ENCODE data around the gene PLEKHA8.

Gene PLEKHA8

DNA sequence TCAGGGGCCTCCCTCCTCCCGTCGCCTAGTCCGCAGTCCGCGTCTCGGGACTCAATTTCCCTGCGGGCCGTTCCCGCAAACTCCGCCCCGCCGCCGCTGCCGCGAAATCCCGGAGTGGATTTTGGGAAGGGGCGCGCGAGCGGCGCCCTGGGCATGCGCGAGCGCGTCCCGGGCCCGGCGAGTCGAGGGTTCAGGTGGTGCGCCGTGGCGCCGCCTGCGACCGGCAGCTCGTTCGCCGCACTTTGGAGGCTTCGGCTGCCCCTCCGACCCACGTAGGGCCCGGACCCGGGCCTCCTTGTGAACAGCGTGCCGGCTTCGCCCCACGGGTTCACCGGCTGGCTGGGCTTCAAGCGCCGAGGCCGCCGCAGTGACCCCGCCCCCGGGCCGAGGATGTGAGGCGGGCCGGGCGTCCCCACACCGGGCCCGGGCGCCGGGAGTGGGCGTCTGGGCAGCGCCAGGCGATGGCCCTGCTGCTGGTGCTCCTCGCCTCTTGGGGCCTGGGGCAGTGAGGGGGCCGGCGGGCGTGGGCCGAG lies at the start of gene PLEKHA8:
Gene PLEKHA8, plus strand, starts transcription at position 197 of the 533 bp plus-strand sequence. CDS start 351 bp downstream, outside the sequence.
- H3K9ac ChIP-seq (ENCODE audit: low read depth, low read length) = peak within 1 kb of the TSS; percentile 75
- no peaks in the 10 kb centered on the region for H3K36me3 ChIP-seq (ENCODE audit: insufficient read depth, low read length)
- H3K9me3 ChIP-seq (ENCODE audit: control insufficient read depth, insufficient read depth, low read length) = no peaks in the 10 kb centered on the region
- peaks cover 14% of the 10 kb centered on the region for H3K4me1 ChIP-seq (ENCODE audit: insufficient read depth, low read length)

DNA sequence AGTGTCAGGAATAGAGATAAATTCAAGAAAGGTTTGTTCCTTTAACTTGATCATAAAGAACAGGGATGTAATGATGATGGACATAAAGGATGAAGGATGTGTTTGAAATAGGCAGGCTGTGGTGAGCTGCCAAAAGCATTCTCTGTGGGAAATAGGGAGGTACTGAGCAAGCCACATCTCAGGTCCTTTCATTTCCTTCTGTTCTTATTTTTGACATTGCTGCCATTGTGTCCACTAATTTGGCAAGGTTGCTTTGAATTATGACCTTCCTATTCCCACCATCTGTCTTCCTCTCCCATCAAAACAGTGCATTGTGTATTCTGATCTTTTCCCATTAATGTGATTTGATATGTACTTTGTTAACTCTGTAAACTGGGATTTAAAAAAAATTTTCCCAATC lies 48.1 kb upstream of the PLEKHA8 start:
- H3K9me3 ChIP-seq (ENCODE audit: control insufficient read depth, insufficient read depth, low read length) = no peaks in the 10 kb centered on the region
- no peaks in the 10 kb centered on the region for H3K36me3 ChIP-seq (ENCODE audit: insufficient read depth, low read length)
- H3K4me1 ChIP-seq (ENCODE audit: insufficient read depth, low read length) = peaks cover 8% of the 10 kb centered on the region

DNA sequence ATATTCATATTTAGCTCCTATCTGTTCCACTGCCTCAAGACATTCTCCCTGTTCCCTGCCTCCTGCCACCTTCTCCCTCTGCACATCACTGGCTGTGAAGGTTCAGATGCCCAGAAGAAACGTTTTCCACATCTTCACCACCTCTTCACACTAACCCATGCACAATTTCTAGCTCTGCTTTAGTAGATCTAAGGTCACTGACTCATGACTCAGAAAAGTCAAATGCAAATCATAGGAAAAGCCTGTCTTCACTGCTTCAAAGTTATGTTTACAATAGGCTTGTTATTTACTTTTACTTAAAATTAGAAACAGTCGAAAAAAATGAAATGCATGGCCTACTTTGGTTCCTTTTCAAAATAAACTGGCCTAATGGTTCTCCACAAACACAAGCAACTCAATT lies 41.1 kb upstream of the PLEKHA8 start:
- Histone ChIP-seq H3K9ac (ENCODE audit: low read depth, low read length) (peak overlapping the region; percentile 83), H3K9me3 (ENCODE audit: control insufficient read depth, insufficient read depth, low read length) (no peaks in the 10 kb centered on the region), H3K36me3 (ENCODE audit: insufficient read depth, low read length) (no peaks in the 10 kb centered on the region), H3K4me1 (ENCODE audit: insufficient read depth, low read length) (peaks cover 8% of the 10 kb centered on the region)

More for the DNA sequence above, 48.1 kb upstream of the PLEKHA8 start:
- no peak overlapping the region for H3K9ac ChIP-seq (ENCODE audit: low read depth, low read length)

DNA sequence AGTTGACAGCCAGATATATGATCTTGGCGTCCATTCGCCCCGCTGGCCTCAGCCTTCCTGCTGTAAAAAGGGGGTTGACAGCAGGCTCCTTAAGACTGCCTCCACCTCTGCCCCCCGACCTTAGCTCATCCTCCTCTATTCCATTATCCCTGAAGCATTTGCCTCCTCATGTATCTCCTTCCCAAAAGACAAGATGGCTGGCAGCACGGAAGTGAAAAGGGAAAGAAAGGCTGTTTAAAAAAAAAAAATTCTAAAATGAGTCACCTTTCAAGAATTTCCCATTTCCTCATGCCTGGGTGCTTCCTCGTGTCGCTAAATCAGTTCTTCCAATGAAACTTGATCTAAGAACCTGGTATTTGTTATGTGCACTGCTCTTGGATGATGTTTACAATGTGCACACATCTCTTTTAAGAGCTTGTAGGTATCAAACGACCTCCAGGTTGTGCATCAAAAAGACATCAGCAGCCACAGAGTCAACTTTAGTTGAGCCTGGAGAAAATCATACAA lies 40.3 kb upstream of the PLEKHA8 start:
- H3K9ac ChIP-seq (ENCODE audit: low read depth, low read length) = peak overlapping the region; percentile 83

GRCh38 chr7:29988424-29989256 lies 39.6 kb upstream of the PLEKHA8 start:
- H3K9ac ChIP-seq (ENCODE audit: low read depth, low read length) = peak overlapping the region; percentile 83

More for the DNA sequence above, 40.3 kb upstream of the PLEKHA8 start:
- Histone ChIP-seq H3K36me3 (ENCODE audit: insufficient read depth, low read length) (no peaks in the 10 kb centered on the region), H3K4me1 (ENCODE audit: insufficient read depth, low read length) (peaks cover 8% of the 10 kb centered on the region), H3K9me3 (ENCODE audit: control insufficient read depth, insufficient read depth, low read length) (no peaks in the 10 kb centered on the region)

DNA sequence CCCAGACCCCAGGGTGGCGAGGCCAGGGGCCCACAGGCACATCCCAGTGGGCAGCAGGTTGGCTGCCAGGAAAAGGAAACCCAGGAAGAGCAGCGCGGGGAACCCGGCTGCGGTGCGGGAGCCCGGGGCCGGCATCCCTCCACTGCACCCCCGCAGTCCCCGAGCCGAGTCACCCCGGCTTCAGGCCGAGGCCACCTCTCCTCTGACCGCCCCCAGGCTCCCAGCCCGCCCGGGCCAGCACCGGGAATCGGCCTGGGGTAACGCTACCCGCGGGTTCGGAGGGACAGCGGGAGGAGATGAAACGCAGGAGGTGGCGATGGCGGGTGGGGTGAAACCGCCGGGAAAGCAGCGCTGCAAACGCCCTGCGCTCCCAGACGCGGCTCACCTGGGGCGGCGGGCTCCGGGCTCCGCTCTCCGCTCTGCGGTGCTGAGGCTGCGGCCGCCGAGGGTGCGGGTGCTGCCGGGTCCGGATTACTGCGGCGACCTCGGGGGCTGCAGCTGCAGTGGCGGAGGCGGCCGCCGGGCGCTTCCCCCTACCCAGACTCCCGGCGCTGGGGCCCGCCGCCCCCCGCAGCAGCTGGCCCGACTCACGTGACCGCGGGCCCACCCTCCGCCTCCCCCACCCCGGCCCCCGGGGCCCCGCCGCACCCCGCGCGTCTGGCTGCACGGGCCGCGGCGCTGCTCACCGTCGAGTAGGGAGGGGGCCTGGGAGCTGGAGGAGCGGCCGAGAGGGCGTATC lies 38.8 kb upstream of the PLEKHA8 start, which contains the start of gene SCRN1:
Gene SCRN1, minus strand, starts transcription at position 545 of the 739 bp plus-strand sequence. CDS start 20,734 bp downstream, outside the sequence.
- Histone ChIP-seq H3K4me1 (ENCODE audit: insufficient read depth, low read length) (peaks cover 8% of the 10 kb centered on the region), H3K9ac (ENCODE audit: low read depth, low read length) (peak within 1 kb of the TSS; percentile 83), H3K36me3 (ENCODE audit: insufficient read depth, low read length) (no peaks in the 10 kb centered on the region), H3K9me3 (ENCODE audit: control insufficient read depth, insufficient read depth, low read length) (peaks cover 6% of the 10 kb centered on the region; the same call in 1 of the 2 replicates)

More at GRCh38 chr7:29988424-29989256, 39.6 kb upstream of the PLEKHA8 start:
- Histone ChIP-seq H3K36me3 (ENCODE audit: insufficient read depth, low read length) (no peaks in the 10 kb centered on the region), H3K9me3 (ENCODE audit: control insufficient read depth, insufficient read depth, low read length) (peaks cover 6% of the 10 kb centered on the region; the same call in 1 of the 2 replicates), H3K4me1 (ENCODE audit: insufficient read depth, low read length) (peaks cover 8% of the 10 kb centered on the region)

DNA sequence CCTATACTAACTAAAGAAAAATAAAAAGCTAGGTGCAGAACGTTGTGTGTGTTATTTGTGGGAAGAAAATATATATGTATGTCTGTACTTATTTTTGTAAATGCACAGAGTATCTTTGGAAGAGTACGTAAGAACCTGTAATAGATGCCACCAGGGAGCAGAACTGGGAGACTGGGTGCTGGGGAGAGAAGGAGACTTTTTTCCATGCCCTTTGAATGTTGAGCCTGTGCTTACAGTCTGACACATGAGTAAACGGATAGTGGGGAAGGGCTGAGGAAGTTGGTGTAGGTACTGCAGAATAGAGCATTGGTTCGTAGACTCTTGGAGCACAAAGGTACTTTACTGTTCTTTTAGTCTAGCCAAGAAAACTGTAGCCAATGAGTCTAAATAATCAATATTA lies 37.3 kb upstream of the PLEKHA8 start:
- H3K36me3 ChIP-seq (ENCODE audit: insufficient read depth, low read length) = no peaks in the 10 kb centered on the region
- peaks cover 8% of the 10 kb centered on the region for H3K4me1 ChIP-seq (ENCODE audit: insufficient read depth, low read length)
- peaks cover 6% of the 10 kb centered on the region; the same call in 1 of the 2 replicates for H3K9me3 ChIP-seq (ENCODE audit: control insufficient read depth, insufficient read depth, low read length)
- H3K9ac ChIP-seq (ENCODE audit: low read depth, low read length) = no peak overlapping the region

- Histone ChIP-seq H3K4me1 (ENCODE audit: insufficient read depth, low read length) (peaks cover 6% of the 10 kb centered on the region), H3K9me3 (ENCODE audit: control insufficient read depth, insufficient read depth, low read length) (peaks cover 6% of the 10 kb centered on the region; the same call in 1 of the 2 replicates), H3K36me3 (ENCODE audit: insufficient read depth, low read length) (no peaks in the 10 kb centered on the region), H3K9ac (ENCODE audit: low read depth, low read length) (no peak overlapping the region)
These were observed 36.3 kb upstream of the PLEKHA8 start for GRCh38 chr7:29991937-29992336.

- no peaks in the 10 kb centered on the region for H3K4me1 ChIP-seq (ENCODE audit: insufficient read depth, low read length)
- peaks cover 6% of the 10 kb centered on the region; the same call in 1 of the 2 replicates for H3K9me3 ChIP-seq (ENCODE audit: control insufficient read depth, insufficient read depth, low read length)
- no peaks in the 10 kb centered on the region for H3K36me3 ChIP-seq (ENCODE audit: insufficient read depth, low read length)
- H3K9ac ChIP-seq (ENCODE audit: low read depth, low read length) = no peak overlapping the region
These were observed 35.1 kb upstream of the PLEKHA8 start for GRCh38 chr7:29993140-29993539.

DNA sequence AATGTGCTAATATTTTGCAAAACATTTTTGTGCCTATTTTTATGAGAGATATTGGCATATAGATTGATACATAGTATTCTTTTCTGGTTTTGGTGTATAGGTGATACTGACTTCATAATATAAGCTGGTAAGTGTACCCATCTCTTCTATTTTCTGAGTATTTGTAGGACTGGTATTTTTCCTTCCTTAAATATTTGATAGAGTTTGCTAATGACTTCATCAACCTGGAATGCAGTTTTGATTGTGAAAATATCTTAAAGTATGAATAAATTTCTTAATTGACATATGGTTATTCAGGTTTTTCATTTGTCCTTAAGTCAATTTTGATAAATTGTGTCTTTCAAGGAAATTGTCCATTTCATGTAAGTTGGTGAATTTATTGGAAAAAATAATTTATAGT lies 32.6 kb upstream of the PLEKHA8 start:
- peaks cover 6% of the 10 kb centered on the region; the same call in 1 of the 2 replicates for H3K9me3 ChIP-seq (ENCODE audit: control insufficient read depth, insufficient read depth, low read length)
- H3K9ac ChIP-seq (ENCODE audit: low read depth, low read length) = no peak overlapping the region
- H3K4me1 ChIP-seq (ENCODE audit: insufficient read depth, low read length) = 0 out of 2 replicates have a peak, but pooled peaks cover 2% of the 10 kb centered on the region
- H3K36me3 ChIP-seq (ENCODE audit: insufficient read depth, low read length) = no peaks in the 10 kb centered on the region

GRCh38 chr7:29996321-29996720 lies 31.9 kb upstream of the PLEKHA8 start:
- Histone ChIP-seq H3K4me1 (ENCODE audit: insufficient read depth, low read length) (0 out of 2 replicates have a peak, but pooled peaks cover 5% of the 10 kb centered on the region), H3K36me3 (ENCODE audit: insufficient read depth, low read length) (no peaks in the 10 kb centered on the region), H3K9me3 (ENCODE audit: control insufficient read depth, insufficient read depth, low read length) (peaks cover 6% of the 10 kb centered on the region; the same call in 1 of the 2 replicates), H3K9ac (ENCODE audit: low read depth, low read length) (no peak overlapping the region)

GRCh38 chr7:29998489-29998888 lies 29.7 kb upstream of the PLEKHA8 start:
- Histone ChIP-seq H3K4me1 (ENCODE audit: insufficient read depth, low read length) (0 out of 2 replicates have a peak, but pooled peaks cover 5% of the 10 kb centered on the region), H3K36me3 (ENCODE audit: insufficient read depth, low read length) (no peaks in the 10 kb centered on the region), H3K9ac (ENCODE audit: low read depth, low read length) (no peak overlapping the region), H3K9me3 (ENCODE audit: control insufficient read depth, insufficient read depth, low read length) (peaks cover 1% of the 10 kb centered on the region; the same call in 1 of the 2 replicates)

DNA sequence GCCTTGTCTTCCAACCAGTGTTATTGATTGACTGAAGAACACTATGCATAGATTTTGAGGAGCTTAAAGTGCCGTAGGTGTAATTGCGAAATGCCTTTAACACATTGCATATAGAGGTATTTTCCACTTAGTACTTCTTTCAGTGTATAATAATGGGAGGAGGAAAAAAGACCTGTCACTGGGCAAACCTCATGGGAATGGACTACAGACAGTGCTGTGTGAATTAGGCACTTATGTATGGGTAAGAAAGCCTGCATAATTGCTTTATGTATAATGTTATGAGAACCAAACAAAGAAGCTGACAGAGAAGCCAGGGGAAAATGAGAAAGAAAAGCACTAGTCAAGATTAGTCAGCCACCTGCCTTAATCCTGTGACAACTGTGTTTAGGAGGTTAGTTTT lies 26.2 kb upstream of the PLEKHA8 start:
- no peaks in the 10 kb centered on the region for H3K9me3 ChIP-seq (ENCODE audit: control insufficient read depth, insufficient read depth, low read length)
- H3K9ac ChIP-seq (ENCODE audit: low read depth, low read length) = no peak overlapping the region
- no peaks in the 10 kb centered on the region for H3K36me3 ChIP-seq (ENCODE audit: insufficient read depth, low read length)
- peaks cover 13% of the 10 kb centered on the region for H3K4me1 ChIP-seq (ENCODE audit: insufficient read depth, low read length)

DNA sequence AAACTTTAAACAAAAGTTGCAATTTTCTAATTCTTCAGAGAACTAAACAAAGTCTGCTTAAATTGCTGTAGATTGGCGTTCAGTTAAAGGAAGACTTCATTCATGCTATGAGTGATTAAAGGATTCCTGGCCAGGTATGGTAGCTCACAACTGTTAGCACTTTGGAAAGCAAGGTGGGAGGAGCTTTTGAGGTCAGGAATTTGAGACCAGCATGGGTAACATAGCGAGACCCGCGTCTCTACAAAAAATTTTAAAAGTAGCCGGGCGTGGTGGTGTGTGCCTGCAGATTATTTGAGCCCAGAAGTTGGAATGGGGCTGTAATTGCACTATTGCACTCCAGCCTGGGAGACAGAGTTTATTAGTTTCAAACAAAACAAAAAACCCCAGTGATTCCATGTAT lies 25.1 kb upstream of the PLEKHA8 start:
- H3K36me3 ChIP-seq (ENCODE audit: insufficient read depth, low read length) = no peaks in the 10 kb centered on the region

More for the DNA sequence above, 25.1 kb upstream of the PLEKHA8 start:
- Histone ChIP-seq H3K9me3 (ENCODE audit: control insufficient read depth, insufficient read depth, low read length) (no peaks in the 10 kb centered on the region), H3K4me1 (ENCODE audit: insufficient read depth, low read length) (peaks cover 13% of the 10 kb centered on the region), H3K9ac (ENCODE audit: low read depth, low read length) (peak overlapping the region; percentile 5)

All from ES-I3 (cell line).